Testis (tissue), 3 donors: ENCODE measurements around the gene RMND1. TPM values are rescaled to one million over a fixed set of nuclear protein-coding genes. Genes with fewer than 3 reads are reported as not detected.

Experiments used
- DNase-seq: peaks from one replicate; pipeline ENCODE4 v3.0.0-alpha.2; 2019
- H3K27ac ChIP-seq, 2 donors: fragments of 200-600 bp; sonication (generic); one replicate each; pipeline ENCODE4 v1.5.1; 2019
- H3K27me3 ChIP-seq: fragments of 200-600 bp; sonication (generic); one replicate; pipeline ENCODE4 v1.5.1; 2019
- H3K36me3 ChIP-seq: fragments of 200-600 bp; sonication (generic); one replicate; pipeline ENCODE4 v1.5.1; 2017; ENCODE audit warnings: low read depth; ENCODE audit errors: missing control alignments
- H3K4me1 ChIP-seq: fragments of 200-600 bp; sonication (generic); one replicate; pipeline ENCODE4 v1.5.1; 2019
- H3K4me3 ChIP-seq, 2 donors: fragments of 200-600 bp; sonication (generic); one replicate each; pipeline ENCODE4 v1.5.1; 2017 to 2019
- H3K9me3 ChIP-seq: fragments of 200-600 bp; sonication (generic); one replicate; pipeline ENCODE4 v1.5.1; 2017
- CTCF ChIP-seq, 3 experiments: fragments of 450-650 bp in 2 of 3; fragments of 200-600 bp in 1 of 3; sonication (generic) in 1 of 3; IDR thresholded peaks; one replicate each; pipeline ENCODE4 v1.5.1; 2016 to 2019; ENCODE audit warnings: antibody characterized with exemption in 3 of 3, mild to moderate bottlenecking in 2 of 3, moderate library complexity in 1 of 3
- POLR2A ChIP-seq: fragments of 450-650 bp; IDR thresholded peaks from one replicate; pipeline ENCODE4 v1.6.1; 2017; ENCODE audit warnings: antibody characterized with exemption, mild to moderate bottlenecking, moderate library complexity
- WGBS, 2 donors: methylation state at CpG; one replicate each; pipeline ENCODE4 v1.1.5; 2018; 5-methylcytosine and 5-hydroxymethylcytosine counted together
- intact Hi-C: fragments of 100-400 bp; cut with DNase I; formaldehyde crosslinking; loops from one replicate; pipeline ENCODE4 v1.15.1; 2023; ENCODE audit warnings: low total_unique reads
- polyA plus RNA-seq: library from polyadenylated mRNA; stranded (reverse); fragments of 350-450 nt; fragmentation: Illumina TruSeq; extraction: RNeasy Lipid Tissue Mini Kit (QIAGEN cat#74804); gene quantifications from one replicate; pipeline ENCODE4 v1.2.3, GENCODE V29; 2014; ENCODE audit warnings: low read depth, low replicate concordance; ENCODE audit not compliant: insufficient read depth
- total RNA-seq, 2 donors: library from RNA; depleted of rRNA; stranded (reverse); fragments of >200 nt; gene quantifications; one replicate each; pipeline ENCODE4 v1.2.3, GENCODE V29; 2016

Gene RMND1
- total and polyA plus RNA-seq, 3 donors from 2014 or later: 16.9 to 25.0 (median 23.8) TPM

- H3K27me3 ChIP-seq: no peaks in the 10 kb centered on the region
- TF ChIP-seq POLR2A: no peak
- no peak for TF ChIP-seq CTCF (IDR thresholded peaks at IDR 0.05)
- H3K4me3 ChIP-seq: no peak overlapping the region
- intact Hi-C loops: no loop called here
- 82 to 86% methylated on average over 14 of the region's 14 CpGs for WGBS, 2 donors
- no peaks in the 10 kb centered on the region for H3K36me3 ChIP-seq
- no peak overlapping the region for H3K27ac ChIP-seq
- H3K9me3 ChIP-seq: no peaks in the 10 kb centered on the region
- H3K4me1 ChIP-seq: no peaks in the 10 kb centered on the region
- no peak for DNase-seq
Observed at GRCh38 chr6:151379933-151380847, 71.7 kb downstream of the RMND1 start.

- no peak overlapping the region for H3K4me3 ChIP-seq
- WGBS, 2 donors: 81 to 95% methylated on average over 3 of the region's 3 CpGs
- TF ChIP-seq CTCF (IDR thresholded peaks at IDR 0.05) (no peak), POLR2A (no peak)
- no peaks in the 10 kb centered on the region for H3K27me3 ChIP-seq
- H3K36me3 ChIP-seq: no peaks in the 10 kb centered on the region
- intact Hi-C loops: no loop called here
- DNase-seq: no peak
- H3K9me3 ChIP-seq: no peaks in the 10 kb centered on the region
- no peaks in the 10 kb centered on the region for H3K4me1 ChIP-seq
- no peak overlapping the region for H3K27ac ChIP-seq
Observed at GRCh38 chr6:151377095-151377494, 74.8 kb downstream of the RMND1 start.

GRCh38 chr6:151376440-151376839 lies 75.5 kb downstream of the RMND1 start:
- TF ChIP-seq CTCF (IDR thresholded peaks at IDR 0.05) (no peak), POLR2A (no peak)
- 88 to 100% methylated on average over 1 of the region's 1 CpG for WGBS, 2 donors
- Histone ChIP-seq H3K27me3 (no peaks in the 10 kb centered on the region), H3K36me3 (no peaks in the 10 kb centered on the region), H3K9me3 (no peaks in the 10 kb centered on the region), H3K4me1 (no peaks in the 10 kb centered on the region), H3K4me3 (no peak overlapping the region), H3K27ac (no peak overlapping the region)
- intact Hi-C loops: no loop called here
- DNase-seq: no peak

GRCh38 chr6:151375833-151376232 lies 76.1 kb downstream of the RMND1 start:
- Histone ChIP-seq H3K9me3 (no peaks in the 10 kb centered on the region), H3K27ac (no peak overlapping the region), H3K4me3 (no peak overlapping the region), H3K36me3 (no peaks in the 10 kb centered on the region), H3K4me1 (no peaks in the 10 kb centered on the region), H3K27me3 (no peaks in the 10 kb centered on the region)
- intact Hi-C loops: no loop called here
- TF ChIP-seq POLR2A: no peak
- WGBS, 2 donors: 92 to 95% methylated on average over 2 of the region's 2 CpGs
- DNase-seq: no peak

- H3K27ac ChIP-seq: no peak overlapping the region
- H3K27me3 ChIP-seq: no peaks in the 10 kb centered on the region
- no peak for DNase-seq
- no peaks in the 10 kb centered on the region for H3K36me3 ChIP-seq
- intact Hi-C loops: no loop called here
- WGBS, 2 donors: 77 to 88% methylated on average over 5 of the region's 5 CpGs
- H3K4me1 ChIP-seq: no peaks in the 10 kb centered on the region
- TF ChIP-seq CTCF (IDR thresholded peaks at IDR 0.05) (no peak), POLR2A (no peak)
- H3K9me3 ChIP-seq: no peaks in the 10 kb centered on the region
- H3K4me3 ChIP-seq: no peak overlapping the region
Observed at GRCh38 chr6:151374036-151374683, 77.8 kb downstream of the RMND1 start.
